ENCODE data around the gene SAA2.

Gene SAA2

DNA sequence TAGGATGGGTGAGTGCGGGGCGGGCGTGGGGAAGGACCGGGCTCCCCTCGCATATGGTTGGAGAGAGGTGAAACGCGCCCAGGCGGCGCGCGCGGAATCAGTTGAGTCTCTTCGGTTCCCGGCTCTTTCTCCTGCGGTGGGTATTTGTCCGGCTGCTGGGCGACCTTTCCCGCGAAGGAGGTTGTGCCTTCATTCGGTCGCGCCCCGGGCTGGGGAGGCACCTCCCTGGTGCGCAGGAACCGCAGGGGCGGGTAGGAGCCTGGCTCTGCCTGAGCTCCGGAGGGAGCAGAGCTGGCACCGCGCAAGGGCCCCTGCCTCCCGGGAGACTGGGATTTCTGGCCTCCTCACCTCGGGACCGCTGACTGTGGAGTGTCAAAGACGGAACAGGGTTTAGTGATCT is 39.4 kb downstream of the SAA2 start:
- H4K20me1 ChIP-seq (ENCODE audit: insufficient read depth, low read length, poor library complexity, severe bottlenecking), result no peaks in the 10 kb centered on the region
- H3K9me2 ChIP-seq (replicated peaks; ENCODE audit: low read depth, low read length), result no peaks in the 10 kb centered on the region
- H3K4me1 ChIP-seq (ENCODE audit: insufficient read depth, low read length, poor library complexity, severe bottlenecking), result no peaks in the 10 kb centered on the region
- TF ChIP-seq, protein P1, sequence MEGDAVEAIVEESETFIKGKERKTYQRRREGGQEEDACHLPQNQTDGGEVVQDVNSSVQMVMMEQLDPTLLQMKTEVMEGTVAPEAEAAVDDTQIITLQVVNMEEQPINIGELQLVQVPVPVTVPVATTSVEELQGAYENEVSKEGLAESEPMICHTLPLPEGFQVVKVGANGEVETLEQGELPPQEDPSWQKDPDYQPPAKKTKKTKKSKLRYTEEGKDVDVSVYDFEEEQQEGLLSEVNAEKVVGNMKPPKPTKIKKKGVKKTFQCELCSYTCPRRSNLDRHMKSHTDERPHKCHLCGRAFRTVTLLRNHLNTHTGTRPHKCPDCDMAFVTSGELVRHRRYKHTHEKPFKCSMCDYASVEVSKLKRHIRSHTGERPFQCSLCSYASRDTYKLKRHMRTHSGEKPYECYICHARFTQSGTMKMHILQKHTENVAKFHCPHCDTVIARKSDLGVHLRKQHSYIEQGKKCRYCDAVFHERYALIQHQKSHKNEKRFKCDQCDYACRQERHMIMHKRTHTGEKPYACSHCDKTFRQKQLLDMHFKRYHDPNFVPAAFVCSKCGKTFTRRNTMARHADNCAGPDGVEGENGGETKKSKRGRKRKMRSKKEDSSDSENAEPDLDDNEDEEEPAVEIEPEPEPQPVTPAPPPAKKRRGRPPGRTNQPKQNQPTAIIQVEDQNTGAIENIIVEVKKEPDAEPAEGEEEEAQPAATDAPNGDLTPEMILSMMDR (conservative IDR thresholded peaks at IDR 0.05; ENCODE audit: low read length), result no peak
- TF ChIP-seq EZH2phosphoT487 (IDR thresholded peaks at IDR 0.05; ENCODE audit: borderline replicate concordance), result no peak
- H3K9ac ChIP-seq (ENCODE audit: low read depth, low read length, poor library complexity, severe bottlenecking), result no peak overlapping the region
- H3K27me3 ChIP-seq (ENCODE audit: insufficient read depth, low read length, poor library complexity, severe bottlenecking), result peaks cover 91% of the 10 kb centered on the region
- H3K36me3 ChIP-seq (ENCODE audit: insufficient read depth, low read length), result no peaks in the 10 kb centered on the region
- no peaks in the 10 kb centered on the region for H3K9me3 ChIP-seq (ENCODE audit: insufficient read depth, low read depth, low read length)
- H3K4me3 ChIP-seq (ENCODE audit: low read length, poor library complexity, severe bottlenecking), result no peak overlapping the region
- no peak overlapping the region for H2AFZ ChIP-seq (ENCODE audit: low read length)
- no peaks in the 10 kb centered on the region for H3K79me2 ChIP-seq (ENCODE audit: insufficient read depth, low read length)
- no peak overlapping the region for H3K4me2 ChIP-seq (ENCODE audit: low read depth, low read length, poor library complexity, severe bottlenecking)
- H3F3A ChIP-seq (ENCODE audit: low read depth), result no peaks in the 10 kb centered on the region

DNA sequence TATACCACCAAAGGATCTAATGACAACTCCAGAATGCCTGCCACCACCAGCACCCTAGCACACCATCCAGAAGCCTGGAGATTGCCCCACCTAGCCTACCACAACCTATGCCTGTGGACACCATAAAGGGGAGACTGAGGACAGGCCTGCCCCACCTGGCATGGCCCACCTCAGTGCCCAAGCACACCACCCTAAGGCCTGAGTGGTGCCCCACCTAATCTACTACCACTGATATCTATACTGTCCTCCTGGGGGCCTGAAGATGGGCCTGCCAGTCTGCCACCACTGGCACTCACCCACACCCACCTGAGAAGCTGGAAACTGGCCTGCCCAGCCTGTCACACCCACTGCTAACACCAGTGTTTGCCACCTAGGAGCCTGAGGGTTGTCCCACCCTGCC is 43.7 kb downstream of the SAA2 start:
- Histone ChIP-seq H3K4me1 (ENCODE audit: insufficient read depth, low read length, poor library complexity, severe bottlenecking) (no peaks in the 10 kb centered on the region), H3K36me3 (ENCODE audit: insufficient read depth, low read length) (no peaks in the 10 kb centered on the region), H3K9me3 (ENCODE audit: insufficient read depth, low read depth, low read length) (no peaks in the 10 kb centered on the region), H3K27me3 (ENCODE audit: insufficient read depth, low read length, poor library complexity, severe bottlenecking) (peaks cover 82% of the 10 kb centered on the region), H4K20me1 (ENCODE audit: insufficient read depth, low read length, poor library complexity, severe bottlenecking) (no peaks in the 10 kb centered on the region), H3K79me2 (ENCODE audit: insufficient read depth, low read length) (no peaks in the 10 kb centered on the region), H2AFZ (ENCODE audit: low read length) (no peak overlapping the region), H3K4me3 (ENCODE audit: low read length, poor library complexity, severe bottlenecking) (no peak overlapping the region), H3F3A (ENCODE audit: low read depth) (no peaks in the 10 kb centered on the region), H3K4me2 (ENCODE audit: low read depth, low read length, poor library complexity, severe bottlenecking) (no peak overlapping the region), H3K9me2 (replicated peaks; ENCODE audit: low read depth, low read length) (no peaks in the 10 kb centered on the region), H3K9ac (ENCODE audit: low read depth, low read length, poor library complexity, severe bottlenecking) (no peak overlapping the region)
- no peak for TF ChIP-seq EZH2phosphoT487 (IDR thresholded peaks at IDR 0.05; ENCODE audit: borderline replicate concordance)
- TF ChIP-seq, protein P1 (conservative IDR thresholded peaks at IDR 0.05; ENCODE audit: low read length), result no peak

GRCh38 chr11:18204220-18204619 is 44.2 kb downstream of the SAA2 start:
- Histone ChIP-seq H3K27me3 (ENCODE audit: insufficient read depth, low read length, poor library complexity, severe bottlenecking) (peaks cover 81% of the 10 kb centered on the region), H3K9me2 (replicated peaks; ENCODE audit: low read depth, low read length) (no peaks in the 10 kb centered on the region), H3K79me2 (ENCODE audit: insufficient read depth, low read length) (no peaks in the 10 kb centered on the region), H2AFZ (ENCODE audit: low read length) (no peak overlapping the region), H3K9ac (ENCODE audit: low read depth, low read length, poor library complexity, severe bottlenecking) (no peak overlapping the region), H3K36me3 (ENCODE audit: insufficient read depth, low read length) (no peaks in the 10 kb centered on the region), H3K4me2 (ENCODE audit: low read depth, low read length, poor library complexity, severe bottlenecking) (no peak overlapping the region), H3K4me1 (ENCODE audit: insufficient read depth, low read length, poor library complexity, severe bottlenecking) (no peaks in the 10 kb centered on the region), H3F3A (ENCODE audit: low read depth) (no peaks in the 10 kb centered on the region), H4K20me1 (ENCODE audit: insufficient read depth, low read length, poor library complexity, severe bottlenecking) (no peaks in the 10 kb centered on the region), H3K4me3 (ENCODE audit: low read length, poor library complexity, severe bottlenecking) (no peak overlapping the region), H3K9me3 (ENCODE audit: insufficient read depth, low read depth, low read length) (no peaks in the 10 kb centered on the region)
- TF ChIP-seq, protein P1 (conservative IDR thresholded peaks at IDR 0.05; ENCODE audit: low read length), result no peak
- TF ChIP-seq EZH2phosphoT487 (IDR thresholded peaks at IDR 0.05; ENCODE audit: borderline replicate concordance), result no peak
